GM11168 (cell line): ENCODE measurements around the gene NDUFS5.
"Not testable (repeated sequence)": the region's sequence is repeated elsewhere in the genome, so short reads cannot be mapped to it uniquely, and the experiment has no call there.

Experiments used
- in situ Hi-C: fragments of 300-500 bp; cut with MboI; formaldehyde crosslinking; loops from one replicate; pipeline ENCODE4 v1.12.0; 2022; ENCODE audit warnings: low sequenced_read_pairs; ENCODE audit not compliant: unreplicated experiment

The NDUFS5 gene

DNA sequence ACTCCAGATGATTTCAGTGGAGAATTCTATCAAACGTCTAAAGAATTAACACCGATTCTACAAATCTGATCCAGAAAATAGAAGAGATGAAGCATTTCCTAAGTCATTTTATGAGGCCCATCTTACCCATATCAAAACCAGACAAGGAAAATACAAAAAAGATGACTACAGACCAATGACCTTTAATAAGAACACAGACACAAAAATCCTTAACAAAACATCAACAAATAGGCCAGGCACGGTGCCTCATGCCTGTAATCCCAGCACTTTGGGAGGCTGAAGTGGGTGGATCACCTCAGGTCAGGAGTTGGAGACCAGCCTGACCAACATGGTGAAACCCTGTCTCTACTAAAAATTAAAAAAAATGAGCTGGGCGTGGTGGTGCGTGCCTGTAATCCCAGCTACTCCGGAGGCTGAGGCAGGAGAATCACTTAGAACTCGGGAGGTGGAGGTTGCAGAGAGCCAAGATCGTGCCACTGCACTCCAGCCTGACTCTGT lies 29.1 kb downstream of the NDUFS5 start:
- in situ Hi-C loops = not testable (repeated sequence)

DNA sequence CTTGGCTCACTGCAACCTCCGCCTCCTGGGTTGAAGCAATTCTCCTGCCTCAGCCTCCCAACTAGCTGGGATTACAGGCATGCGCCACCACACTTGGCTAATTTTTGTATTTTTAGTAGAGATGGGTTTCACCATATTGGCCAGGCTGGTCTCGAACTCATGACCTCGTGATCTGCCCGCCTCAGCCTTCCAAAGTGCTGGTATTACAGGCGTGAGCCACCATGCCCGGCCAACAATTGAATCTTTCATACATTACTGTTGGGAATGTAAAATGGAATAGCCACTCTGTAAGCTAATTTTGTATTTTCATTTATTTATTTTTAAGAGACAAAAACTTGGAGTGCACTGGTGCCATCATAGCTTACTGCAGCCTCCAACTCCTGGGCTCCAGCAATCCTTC lies 35.4 kb downstream of the NDUFS5 start:
- in situ Hi-C loops = not testable (repeated sequence)

DNA sequence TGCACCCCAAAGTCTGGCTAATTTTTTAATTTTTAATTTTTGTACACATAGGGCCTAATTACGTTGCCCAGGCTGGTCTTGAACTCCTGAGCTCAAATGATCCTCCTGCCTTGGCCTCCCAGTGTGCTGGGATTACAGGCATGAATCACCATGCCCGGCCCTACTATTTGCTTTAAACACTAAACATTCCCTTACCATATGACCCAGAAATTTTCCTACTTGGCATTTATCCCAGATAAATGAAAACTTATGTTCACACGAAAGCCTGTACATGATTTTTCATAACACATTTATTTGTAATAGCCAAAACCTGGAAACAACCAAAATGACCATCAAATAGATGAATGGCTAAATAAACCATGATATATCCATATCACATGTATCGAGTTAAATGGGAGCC lies 35.8 kb downstream of the NDUFS5 start:
- in situ Hi-C loops = no loop called here

DNA sequence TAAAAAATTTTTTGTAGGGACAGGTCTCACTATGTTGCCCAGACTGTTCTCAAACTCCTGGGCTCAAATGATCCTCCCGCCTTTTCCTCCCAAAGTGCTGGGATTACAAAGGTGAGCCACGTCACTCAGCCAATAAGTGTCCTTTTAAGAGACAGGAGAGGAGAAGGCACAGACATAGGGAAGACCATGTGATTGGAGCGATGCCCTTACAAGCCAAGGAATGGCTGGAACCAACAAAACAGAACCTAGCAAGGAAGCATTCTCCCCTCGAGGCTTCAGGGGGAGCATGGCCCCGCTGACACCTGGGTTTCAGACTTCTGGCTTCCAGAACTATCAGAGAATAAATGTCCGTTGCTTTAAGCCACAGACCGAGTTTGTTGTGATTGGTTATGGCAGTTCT lies 37.0 kb downstream of the NDUFS5 start:
- in situ Hi-C loops = no loop called here

GRCh38 chr1:39063775-39064174 lies 37.6 kb downstream of the NDUFS5 start:
- in situ Hi-C loops = no loop called here

GRCh38 chr1:39065542-39065941 lies 39.4 kb downstream of the NDUFS5 start:
- in situ Hi-C loops = no loop called here

DNA sequence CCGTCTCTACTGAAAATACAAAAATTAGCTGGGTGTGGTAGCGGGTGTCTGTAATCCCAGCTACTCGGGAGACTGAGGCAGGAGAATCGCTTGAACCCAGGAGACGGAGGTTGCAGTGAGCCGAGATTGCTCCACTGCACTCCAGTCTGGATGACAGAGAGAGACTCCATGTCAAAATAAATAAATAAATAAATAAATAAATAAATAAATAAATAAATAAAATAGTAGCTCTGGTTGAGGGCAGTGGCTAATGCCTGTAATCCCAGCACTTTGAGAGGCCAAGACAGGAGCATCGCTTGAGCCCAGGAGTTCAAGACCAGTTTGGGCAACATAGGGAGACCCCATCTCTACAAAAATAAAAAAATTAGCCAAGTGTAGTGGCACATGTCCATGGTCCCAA lies 42.1 kb downstream of the NDUFS5 start:
- in situ Hi-C loops = not testable (repeated sequence)

GRCh38 chr1:39071557-39071956 lies 45.4 kb downstream of the NDUFS5 start:
- in situ Hi-C loops = not testable (repeated sequence)

- in situ Hi-C loops = no loop called here
These were observed 50.1 kb downstream of the NDUFS5 start for GRCh38 chr1:39076127-39076798.

DNA sequence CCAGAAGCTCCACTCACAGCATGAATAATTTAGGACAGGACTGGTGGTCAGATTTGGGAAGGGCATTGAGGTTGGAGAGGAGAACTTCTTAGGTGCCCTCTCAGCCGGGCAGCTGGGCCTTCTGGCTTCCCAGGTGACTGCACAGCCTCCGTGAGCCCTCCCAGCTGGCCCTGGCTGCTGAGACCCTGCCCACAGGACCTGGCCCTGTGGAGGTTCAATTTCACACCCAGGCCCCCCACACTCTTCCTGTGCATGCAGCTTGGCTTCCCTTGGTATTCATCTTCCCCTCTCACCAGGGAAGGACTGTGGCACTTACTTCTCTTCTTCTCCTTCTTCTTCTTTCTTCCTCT lies 50.6 kb downstream of the NDUFS5 start:
- in situ Hi-C loops = no loop called here

- in situ Hi-C loops = no loop called here
These were observed 54.2 kb downstream of the NDUFS5 start for GRCh38 chr1:39080269-39080826.

GRCh38 chr1:39080831-39081270 lies 54.7 kb downstream of the NDUFS5 start:
- in situ Hi-C loops = no loop called here

DNA sequence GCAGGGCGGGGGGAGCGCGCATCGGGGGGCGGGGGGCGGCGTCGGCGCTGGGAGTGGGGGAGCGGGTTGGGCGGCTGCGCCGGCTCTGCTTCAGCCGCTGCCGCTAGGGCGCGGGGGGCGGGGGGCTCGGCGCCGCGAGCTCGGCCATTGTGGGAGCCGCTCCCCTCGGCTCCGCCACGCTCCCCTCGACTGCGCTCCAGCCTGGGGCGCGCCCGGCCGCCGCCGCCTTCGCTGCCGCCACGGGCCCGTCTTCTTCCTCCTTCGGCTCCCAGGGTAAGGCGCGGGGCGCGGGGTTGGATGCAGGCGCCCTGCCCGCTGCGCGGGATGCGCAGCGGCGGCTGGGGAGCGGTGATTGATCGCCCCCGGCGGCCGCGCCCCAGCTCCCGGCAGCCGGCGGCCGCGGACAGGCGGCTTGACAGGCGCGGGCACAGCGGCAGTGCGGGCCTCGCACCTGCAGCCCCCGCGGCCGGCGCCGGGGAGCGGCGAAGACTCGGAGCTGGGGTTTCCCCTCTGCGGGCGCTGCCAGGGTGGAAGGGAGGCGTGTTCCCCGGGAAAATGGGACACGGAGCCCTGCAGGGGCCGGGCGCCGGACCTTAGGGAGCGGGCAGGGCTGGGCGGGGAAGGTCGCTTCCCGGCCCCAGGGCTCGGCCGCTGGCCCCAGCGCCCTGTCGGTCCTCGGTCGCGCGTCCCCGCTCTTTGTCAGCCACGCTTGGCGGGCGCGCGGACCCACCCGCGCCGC lies 55.3 kb downstream of the NDUFS5 start:
- in situ Hi-C loops = no loop called here

DNA sequence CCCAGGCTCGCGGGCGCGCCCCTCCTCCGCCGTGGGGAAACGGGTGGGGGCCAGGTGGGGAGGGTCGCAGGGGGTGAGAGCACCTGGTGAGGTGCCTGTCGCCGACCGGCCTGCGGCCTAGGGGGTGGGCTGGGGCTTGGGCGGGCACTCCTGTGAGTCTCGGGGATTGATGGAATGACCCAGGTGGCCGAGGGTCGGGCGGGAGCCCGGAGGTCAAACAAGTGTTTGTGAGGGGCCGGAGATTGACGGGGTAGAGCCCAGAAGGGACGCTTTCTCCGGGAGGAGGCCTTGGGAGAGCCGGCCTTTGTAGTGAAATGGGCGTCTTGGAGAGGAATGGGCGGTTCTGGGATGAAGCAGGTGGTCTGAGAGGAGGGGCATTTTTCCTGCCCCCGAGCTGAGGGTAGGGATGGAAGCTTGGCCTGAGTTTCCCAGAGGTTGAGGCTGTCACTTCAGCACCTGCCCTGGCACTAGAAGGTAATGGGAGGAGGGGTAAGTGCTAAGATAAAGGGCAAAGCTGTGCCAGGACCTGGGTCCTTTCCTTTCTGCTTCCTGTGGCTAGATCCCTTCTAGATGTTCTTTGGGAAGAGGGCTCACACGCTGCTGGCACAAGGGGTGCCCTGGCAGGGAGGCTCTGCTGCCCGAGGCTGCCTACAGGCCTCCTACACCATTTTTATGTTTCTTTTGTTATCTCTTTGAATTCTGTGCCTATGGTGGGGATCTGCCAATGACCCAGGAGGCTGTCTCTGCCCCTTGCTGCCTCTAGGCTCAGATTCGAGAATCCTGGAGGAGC lies 56.1 kb downstream of the NDUFS5 start:
- in situ Hi-C loops = no loop called here

GRCh38 chr1:39082811-39083576 lies 56.8 kb downstream of the NDUFS5 start:
- in situ Hi-C loops = no loop called here

DNA sequence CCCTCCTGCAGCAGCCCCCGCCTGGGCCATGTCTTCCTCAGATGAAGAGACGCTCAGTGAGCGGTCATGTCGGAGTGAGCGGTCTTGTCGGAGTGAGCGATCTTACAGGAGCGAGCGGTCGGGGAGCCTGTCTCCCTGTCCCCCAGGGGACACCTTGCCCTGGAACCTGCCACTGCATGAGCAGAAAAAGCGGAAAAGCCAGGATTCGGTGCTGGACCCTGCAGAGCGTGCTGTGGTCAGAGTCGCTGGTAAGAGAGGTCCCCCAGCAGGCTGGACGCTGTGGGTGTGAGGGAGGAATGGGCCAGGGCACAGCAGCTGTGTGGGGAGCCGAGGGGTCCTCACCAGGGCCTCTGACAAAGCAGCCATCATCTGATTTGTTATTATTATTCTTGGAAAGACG lies 58.0 kb downstream of the NDUFS5 start:
- in situ Hi-C loops = no loop called here
